Small intestine (tissue), 7 donors: ENCODE measurements around the gene PRKN. TPM values are rescaled to one million over a fixed set of nuclear protein-coding genes. Genes with fewer than 3 reads are reported as not detected.

Experiments used
- DNase-seq, 2 donors: peaks; one replicate each; pipeline versions ENCODE4 v3.0.0 to v3.0.0-alpha.2; 2013
- FAIRE-seq: peaks from 2 replicates; lab custom pipeline; 2012; peaks lifted over from hg19 to GRCh38; lab: Jason Lieb, UNC
- H3K27ac ChIP-seq, 3 donors: one replicate each; pipeline ENCODE4 v1.5.1; 2013; ENCODE audit warnings: low read length in 2 of 3, mild to moderate bottlenecking in 2 of 3, control low read depth in 1 of 3, inconsistent platforms in 1 of 3, low read depth in 1 of 3, moderate library complexity in 1 of 3
- H3K27me3 ChIP-seq, 3 donors: one replicate each; pipeline ENCODE4 v1.6.1; 2013; ENCODE audit warnings: low read length in 3 of 3, inconsistent platforms in 1 of 3; ENCODE audit not compliant: control insufficient read depth in 3 of 3, insufficient read depth in 3 of 3
- H3K36me3 ChIP-seq, 3 donors: one replicate each; pipeline ENCODE4 v1.6.1; 2013; ENCODE audit warnings: low read length in 3 of 3, inconsistent platforms in 1 of 3, low read depth in 1 of 3, mild to moderate bottlenecking in 1 of 3, moderate library complexity in 1 of 3; ENCODE audit not compliant: control insufficient read depth in 3 of 3, insufficient read depth in 2 of 3
- H3K4me1 ChIP-seq, 3 donors: one replicate each; pipeline ENCODE4 v1.6.1; 2013; ENCODE audit warnings: low read length in 2 of 3, inconsistent platforms in 1 of 3, low read depth in 1 of 3, mild to moderate bottlenecking in 1 of 3, moderate library complexity in 1 of 3; ENCODE audit not compliant: control insufficient read depth in 3 of 3, insufficient read depth in 2 of 3
- H3K4me3 ChIP-seq, 3 donors: one replicate each; pipeline ENCODE4 v1.5.1; 2013; ENCODE audit warnings: low read length in 3 of 3, control low read depth in 1 of 3, inconsistent platforms in 1 of 3, low read depth in 1 of 3, mild to moderate bottlenecking in 1 of 3, moderate library complexity in 1 of 3
- H3K9me3 ChIP-seq, 2 donors: one replicate each; pipeline ENCODE4 v1.6.1; 2013; ENCODE audit warnings: low read depth in 1 of 2, low read length in 1 of 2; ENCODE audit not compliant: control insufficient read depth in 2 of 2, insufficient read depth in 1 of 2
- WGBS, 3 donors: extraction: QIAGEN DNeasy Blood & Tissue Kit; methylation state at CpG; one replicate each; pipeline ENCODE4 v1.1.7; 2013; 5-methylcytosine and 5-hydroxymethylcytosine counted together
- polyA plus RNA-seq, 4 donors: library from polyadenylated mRNA; stranded (reverse) in 3 of 4; unstranded in 1 of 4; fragments of 200-250 nt in 3 of 4; fragments of 120-200 nt in 1 of 4; gene quantifications; one replicate each; pipeline versions ENCODE4 v1.2.1 to v1.2.3, GENCODE V29; 2013
- donor health status: healthy with polysubstance abuse.
- donor health status: control.
- donor health status: control.
- donor health status: Bipolar disorder and iron deficiency.
- donor health status: healthy.

The PRKN gene
- polyA plus RNA-seq, 4 donors: 0.27 to 2.3 (median 1.0) TPM

GRCh38 chr6:162292915-162293314, 434.7 kb downstream of the PRKN start:
- DNase-seq (no peak), FAIRE-seq (no peak)
- Histone ChIP-seq H3K9me3 (no peaks in the 10 kb centered on the region), H3K4me1 (no peaks in the 10 kb centered on the region), H3K27ac (no peak overlapping the region), H3K4me3 (no peak overlapping the region), H3K27me3 (no peaks in the 10 kb centered on the region), H3K36me3 (no peaks in the 10 kb centered on the region)
- 73 to 84% (median 79%) methylated on average over 2 of the region's 2 CpGs for WGBS, 3 donors

DNA sequence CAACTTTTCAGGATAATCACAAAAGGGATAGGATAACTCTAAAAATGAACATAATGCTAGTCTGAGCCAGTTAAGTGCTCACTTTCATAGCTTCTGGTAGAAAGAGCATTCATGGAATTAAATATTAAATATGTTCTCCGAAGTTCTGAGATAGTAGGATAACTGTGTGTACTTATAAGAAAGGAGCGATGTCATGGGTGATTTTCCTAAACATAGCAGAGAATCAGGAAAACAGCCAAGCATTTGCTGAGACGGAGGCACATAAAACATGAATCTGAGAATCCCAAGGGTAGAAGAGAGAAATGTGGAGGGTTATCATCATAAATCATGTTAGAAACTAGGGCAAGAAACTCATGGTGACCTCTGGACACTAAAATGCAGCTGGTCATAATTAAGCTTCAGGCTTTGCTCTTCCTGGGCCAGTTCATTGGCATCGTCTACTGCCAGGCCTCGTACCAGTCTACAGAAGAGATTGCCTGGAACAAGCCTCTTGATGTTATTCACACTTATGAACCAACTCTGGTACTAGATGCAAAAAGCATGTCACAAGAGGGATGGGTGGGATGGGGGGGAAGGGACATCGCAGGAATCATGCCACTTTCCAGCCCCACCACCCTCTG, 436.6 kb downstream of the PRKN start:
- Histone ChIP-seq H3K4me1 (no peaks in the 10 kb centered on the region), H3K9me3 (no peaks in the 10 kb centered on the region), H3K27ac (no peak overlapping the region), H3K36me3 (no peaks in the 10 kb centered on the region), H3K27me3 (no peaks in the 10 kb centered on the region), H3K4me3 (no peak overlapping the region)
- DNase-seq (no peak), FAIRE-seq (no peak)
- 76 to 91% (median 87%) methylated on average over 6 of the region's 6 CpGs for WGBS, 3 donors

- no peaks in the 10 kb centered on the region for H3K36me3 ChIP-seq
- H3K4me3 ChIP-seq: no peak overlapping the region
- 82 to 88% (median 82%) methylated on average over 4 of the region's 4 CpGs for WGBS, 3 donors
- no peak overlapping the region for H3K27ac ChIP-seq
- no peak for DNase-seq
- no peaks in the 10 kb centered on the region for H3K27me3 ChIP-seq
- H3K9me3 ChIP-seq: no peaks in the 10 kb centered on the region
- H3K4me1 ChIP-seq: no peaks in the 10 kb centered on the region
- no peak for FAIRE-seq
Observed at GRCh38 chr6:162289972-162290371, 437.6 kb downstream of the PRKN start.

GRCh38 chr6:162273986-162274385, 453.6 kb downstream of the PRKN start:
- 81 to 92% (median 86%) methylated on average over 2 of the region's 2 CpGs for WGBS, 3 donors
- no peaks in the 10 kb centered on the region for H3K4me1 ChIP-seq
- DNase-seq (no peak), FAIRE-seq (no peak)
- no peaks in the 10 kb centered on the region for H3K9me3 ChIP-seq
- no peaks in the 10 kb centered on the region for H3K27me3 ChIP-seq
- H3K27ac ChIP-seq: no peak overlapping the region
- no peaks in the 10 kb centered on the region for H3K36me3 ChIP-seq
- H3K4me3 ChIP-seq: no peak overlapping the region

GRCh38 chr6:162271922-162272321, 455.6 kb downstream of the PRKN start:
- Histone ChIP-seq H3K9me3 (no peaks in the 10 kb centered on the region), H3K27ac (no peak overlapping the region), H3K4me3 (no peak overlapping the region), H3K4me1 (no peaks in the 10 kb centered on the region), H3K27me3 (no peaks in the 10 kb centered on the region), H3K36me3 (no peaks in the 10 kb centered on the region)
- WGBS, 3 donors: 75 to 83% (median 82%) methylated on average over 5 of the region's 5 CpGs
- FAIRE-seq (no peak), DNase-seq (no peak)

- 85 to 97% (median 85%) methylated on average over 5 of the region's 5 CpGs for WGBS, 3 donors
- FAIRE-seq: no peak
- Histone ChIP-seq H3K4me1 (no peaks in the 10 kb centered on the region), H3K27me3 (no peaks in the 10 kb centered on the region), H3K9me3 (no peaks in the 10 kb centered on the region), H3K36me3 (no peaks in the 10 kb centered on the region), H3K4me3 (no peak overlapping the region), H3K27ac (no peak overlapping the region)
- DNase-seq: no peak
Observed at GRCh38 chr6:162270966-162271365, 456.6 kb downstream of the PRKN start.

- no peak overlapping the region for H3K27ac ChIP-seq
- no peaks in the 10 kb centered on the region for H3K9me3 ChIP-seq
- H3K27me3 ChIP-seq: no peaks in the 10 kb centered on the region
- no peaks in the 10 kb centered on the region for H3K4me1 ChIP-seq
- no peaks in the 10 kb centered on the region for H3K36me3 ChIP-seq
- no peak for DNase-seq
- 74 to 93% (median 86%) methylated on average over 2 of the region's 2 CpGs for WGBS, 3 donors
- FAIRE-seq: no peak
- H3K4me3 ChIP-seq: no peak overlapping the region
Observed at GRCh38 chr6:162267641-162268040, 459.9 kb downstream of the PRKN start.

DNA sequence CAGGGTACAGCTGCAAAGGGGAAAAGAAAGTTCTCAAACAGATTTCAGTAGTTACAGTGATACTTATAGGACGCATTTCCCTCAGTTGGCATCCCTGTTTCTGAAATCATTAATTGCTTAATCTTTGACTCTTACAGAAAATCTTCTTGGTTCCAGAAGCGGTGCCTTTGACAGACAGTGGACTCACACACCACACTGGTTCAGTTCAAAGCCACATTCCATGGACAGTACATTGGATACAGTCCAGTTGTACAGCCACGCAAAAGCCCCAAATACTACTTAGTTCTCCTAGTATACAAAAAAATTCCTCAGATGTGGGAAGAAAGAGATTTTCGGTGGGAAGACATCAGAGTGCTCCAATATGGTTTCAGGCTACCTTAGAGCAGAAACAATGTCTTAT, 460.4 kb downstream of the PRKN start:
- no peak overlapping the region for H3K27ac ChIP-seq
- FAIRE-seq: no peak
- no peaks in the 10 kb centered on the region for H3K4me1 ChIP-seq
- H3K9me3 ChIP-seq: no peaks in the 10 kb centered on the region
- H3K27me3 ChIP-seq: no peaks in the 10 kb centered on the region
- 70 to 94% (median 85%) methylated on average over 4 of the region's 4 CpGs for WGBS, 3 donors
- H3K4me3 ChIP-seq: no peak overlapping the region
- H3K36me3 ChIP-seq: no peaks in the 10 kb centered on the region
- DNase-seq: no peak

DNA sequence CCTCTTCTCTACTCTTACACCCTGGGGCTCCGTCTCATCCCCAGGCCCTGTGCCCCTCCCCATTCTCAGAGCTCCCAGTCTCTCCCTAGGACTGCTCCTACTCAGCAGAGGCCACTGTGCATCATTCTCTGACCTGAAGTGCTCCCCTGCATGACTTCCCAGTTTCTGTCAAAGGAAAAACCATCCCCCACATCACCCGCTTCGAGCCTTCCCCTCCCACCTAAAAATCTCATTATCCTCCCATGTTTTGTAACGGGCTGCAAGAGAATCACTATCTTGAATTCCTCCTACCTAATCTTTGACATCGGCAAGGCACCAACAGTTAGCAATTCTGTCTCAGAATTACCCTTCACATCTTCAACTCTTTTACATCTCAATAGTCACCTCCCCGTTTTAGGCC, 463.0 kb downstream of the PRKN start:
- no peak for FAIRE-seq
- no peaks in the 10 kb centered on the region for H3K36me3 ChIP-seq
- WGBS, 3 donors: 88 to 91% (median 89%) methylated on average over 6 of the region's 6 CpGs

More for the DNA sequence above, 463.0 kb downstream of the PRKN start:
- Histone ChIP-seq H3K9me3 (no peaks in the 10 kb centered on the region), H3K27ac (no peak overlapping the region), H3K27me3 (no peaks in the 10 kb centered on the region), H3K4me1 (no peaks in the 10 kb centered on the region), H3K4me3 (no peak overlapping the region)
- DNase-seq: no peak
